GM21367 (cell line): ENCODE measurements around the gene LMOD1.
A peak's percentile ranks its signal among the peaks of the same experiment; 100 is the strongest.

Experiments used
- ATAC-seq: cut with Tn5 transposase; IDR thresholded peaks from one replicate; pipeline ENCODE4 v1.9.1; 2021; ENCODE audit not compliant: unreplicated experiment

Gene LMOD1

DNA sequence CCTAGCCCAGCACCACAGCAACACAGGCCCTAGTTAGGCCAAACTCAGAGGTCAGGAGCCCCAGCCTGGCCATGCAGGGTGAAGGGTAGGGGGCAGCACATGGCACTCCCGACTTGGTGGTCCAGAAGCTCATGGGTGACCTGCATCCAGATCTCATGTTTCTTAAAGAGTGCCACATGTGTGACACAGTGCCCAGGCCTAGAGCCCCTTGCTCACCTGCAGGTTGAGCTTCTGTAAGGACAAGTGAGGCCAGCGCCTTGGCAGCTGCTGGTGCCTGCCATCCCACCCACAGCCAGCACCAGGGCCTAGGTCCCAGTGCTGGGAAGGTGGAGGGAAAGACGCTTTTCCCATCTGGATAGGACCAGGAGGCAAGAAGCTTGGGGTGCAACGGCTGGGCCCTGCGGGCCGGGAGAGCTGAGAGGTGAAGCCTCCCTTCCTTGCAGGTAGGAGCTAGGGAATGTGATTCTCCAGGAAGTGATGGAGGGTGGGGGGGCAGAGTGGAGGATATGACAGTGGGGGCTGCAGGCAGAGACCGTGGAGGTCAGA is 51.2 kb downstream of the LMOD1 start:
- no peak for ATAC-seq

DNA sequence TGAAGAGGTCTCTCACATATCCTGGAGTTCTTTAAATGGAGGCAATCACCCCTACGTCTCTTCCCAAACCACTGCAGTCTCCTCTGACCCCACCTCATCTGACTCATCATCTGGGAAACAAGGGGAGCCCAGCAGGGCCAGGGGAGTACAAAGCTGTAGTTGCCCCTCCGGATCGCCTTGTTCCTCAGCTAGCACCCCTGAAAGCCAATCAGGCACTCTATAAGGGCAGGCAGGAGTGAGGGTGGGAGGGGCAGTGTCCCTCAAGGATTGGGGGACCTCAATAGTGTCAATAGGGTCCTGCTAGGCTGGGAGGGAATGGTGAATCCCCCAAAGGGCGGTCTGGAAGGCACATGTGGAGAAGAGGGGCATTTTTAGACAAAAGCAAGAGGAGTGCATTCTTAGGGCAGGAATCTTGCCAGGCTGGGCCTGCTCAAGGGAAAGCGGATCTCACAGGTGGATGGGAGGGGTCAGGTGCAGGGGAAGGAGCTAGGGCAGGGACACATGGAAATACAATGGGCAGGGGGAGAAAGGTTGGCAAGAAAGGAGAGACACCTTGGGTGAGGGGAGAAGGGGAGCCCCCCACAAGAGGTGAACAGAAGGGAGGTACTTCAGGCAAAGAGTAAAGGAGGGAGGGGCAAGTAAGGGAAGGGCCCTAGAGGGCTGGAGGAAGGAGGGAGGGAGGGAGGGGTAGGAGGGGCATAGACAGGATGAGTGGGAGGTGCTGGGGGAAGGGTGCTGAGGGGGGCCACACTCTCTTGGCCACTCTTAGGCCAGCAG is 51.8 kb downstream of the LMOD1 start:
- no peak for ATAC-seq

DNA sequence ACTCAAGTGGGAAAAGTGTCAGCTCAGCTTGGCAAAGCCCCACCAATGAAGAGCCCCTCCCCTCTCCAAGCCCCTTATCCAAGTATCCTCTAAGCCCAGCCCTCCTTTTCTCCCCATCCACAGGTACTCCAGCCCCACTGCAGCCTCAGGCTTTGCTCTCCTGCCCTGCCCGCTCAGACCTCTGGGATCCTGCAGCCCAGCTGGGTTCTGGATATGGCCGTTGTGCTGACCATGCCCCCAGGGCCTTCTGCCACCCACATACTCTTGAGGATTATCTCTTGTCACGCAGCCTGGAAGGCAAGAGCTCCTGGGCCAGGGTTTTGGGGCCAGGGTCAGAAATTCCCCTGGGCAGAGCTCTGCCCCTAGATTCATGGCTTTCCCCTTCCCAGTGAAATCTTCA is 52.9 kb downstream of the LMOD1 start:
- no peak for ATAC-seq

DNA sequence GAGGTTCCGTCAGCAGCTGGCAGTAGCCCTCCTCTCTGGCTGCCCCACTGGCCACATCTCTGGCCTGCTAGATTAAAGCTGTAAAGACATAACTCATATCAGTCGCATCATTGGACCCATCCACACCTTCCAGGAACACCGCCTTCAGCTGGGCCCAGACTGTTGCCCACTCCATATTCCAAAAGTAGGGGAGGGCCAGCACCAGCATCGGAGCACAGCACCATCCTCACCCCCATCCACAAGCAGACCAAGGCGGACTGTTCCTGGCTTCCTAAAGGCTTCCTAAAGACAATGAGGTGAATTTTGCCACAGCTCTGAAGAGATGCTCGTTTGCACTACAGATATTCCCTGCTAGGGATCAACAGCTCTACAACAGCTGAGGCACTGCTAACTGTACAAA is 54.1 kb downstream of the LMOD1 start:
- ATAC-seq: no peak

DNA sequence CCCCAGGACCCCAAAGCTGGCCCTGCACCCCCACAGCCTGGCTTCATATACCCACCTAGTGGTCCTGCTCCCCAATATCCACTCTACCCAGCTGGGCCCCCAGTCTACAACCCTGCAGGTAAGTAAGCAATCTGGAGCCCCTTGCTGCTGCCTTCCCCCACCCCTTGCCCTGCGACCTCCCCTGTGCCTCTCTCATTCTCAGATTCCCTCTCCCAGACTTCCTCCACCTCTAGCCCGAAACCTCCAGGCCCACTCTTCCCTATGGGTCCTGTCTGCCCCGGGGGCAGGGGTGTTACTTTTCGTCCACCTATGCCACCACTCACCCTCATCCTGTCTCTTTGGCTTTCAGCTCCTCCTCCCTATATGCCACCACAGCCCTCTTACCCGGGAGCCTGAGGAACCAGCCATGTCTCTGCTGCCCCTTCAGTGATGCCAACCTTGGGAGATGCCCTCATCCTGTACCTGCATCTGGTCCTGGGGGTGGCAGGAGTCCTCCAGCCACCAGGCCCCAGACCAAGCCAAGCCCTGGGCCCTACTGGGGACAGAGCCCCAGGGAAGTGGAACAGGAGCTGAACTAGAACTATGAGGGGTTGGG is 54.8 kb downstream of the LMOD1 start:
- no peak for ATAC-seq

DNA sequence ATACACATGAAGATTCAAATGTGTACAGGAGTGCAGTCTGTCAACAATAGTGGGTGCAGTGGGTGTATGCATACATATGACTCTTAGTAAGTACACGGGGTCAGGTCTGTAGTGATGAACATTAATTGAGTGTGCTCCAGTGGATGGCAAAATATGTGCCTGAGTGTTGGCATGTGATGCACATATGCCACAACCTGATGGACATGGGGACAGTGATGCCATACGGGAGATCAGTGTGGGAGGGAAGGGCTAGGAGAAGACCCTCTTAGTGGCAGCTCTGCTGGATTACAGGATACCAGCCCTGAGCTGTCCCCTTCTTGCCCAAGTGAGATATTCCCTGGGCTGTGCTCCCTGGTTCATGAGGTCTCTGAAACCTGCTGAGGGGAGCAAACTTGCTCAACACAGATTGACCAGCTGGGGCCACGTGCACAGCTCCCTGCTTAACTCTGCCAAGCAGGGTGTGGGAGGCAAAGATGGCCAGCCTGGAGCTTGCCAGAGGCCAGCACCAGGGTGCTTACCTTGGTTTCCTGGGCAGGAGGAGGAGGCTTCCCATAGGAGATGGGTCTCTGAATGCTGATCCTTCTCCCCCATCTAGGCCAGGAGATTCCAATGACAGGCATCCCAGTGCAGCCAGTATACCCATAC is 55.4 kb downstream of the LMOD1 start:
- no peak for ATAC-seq

DNA sequence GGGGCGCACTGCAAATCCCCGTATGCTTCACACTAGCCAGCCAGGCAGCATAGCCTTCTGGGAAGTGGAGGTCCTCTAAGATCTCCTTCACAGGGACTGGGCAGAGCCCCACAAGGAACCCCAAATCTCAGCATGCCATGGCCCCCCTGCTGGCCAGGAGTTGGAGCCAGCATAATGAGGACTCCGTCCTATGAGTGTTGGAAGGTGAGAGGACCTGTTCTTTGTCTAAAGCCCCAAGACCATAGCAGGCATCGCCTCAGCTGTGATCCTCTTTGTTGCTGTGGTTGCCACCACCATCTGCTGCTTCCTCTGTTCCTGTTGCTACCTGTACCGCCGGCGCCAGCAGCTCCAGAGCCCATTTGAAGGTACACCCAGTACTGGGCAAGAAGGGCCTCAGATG is 56.1 kb downstream of the LMOD1 start:
- no peak for ATAC-seq

DNA sequence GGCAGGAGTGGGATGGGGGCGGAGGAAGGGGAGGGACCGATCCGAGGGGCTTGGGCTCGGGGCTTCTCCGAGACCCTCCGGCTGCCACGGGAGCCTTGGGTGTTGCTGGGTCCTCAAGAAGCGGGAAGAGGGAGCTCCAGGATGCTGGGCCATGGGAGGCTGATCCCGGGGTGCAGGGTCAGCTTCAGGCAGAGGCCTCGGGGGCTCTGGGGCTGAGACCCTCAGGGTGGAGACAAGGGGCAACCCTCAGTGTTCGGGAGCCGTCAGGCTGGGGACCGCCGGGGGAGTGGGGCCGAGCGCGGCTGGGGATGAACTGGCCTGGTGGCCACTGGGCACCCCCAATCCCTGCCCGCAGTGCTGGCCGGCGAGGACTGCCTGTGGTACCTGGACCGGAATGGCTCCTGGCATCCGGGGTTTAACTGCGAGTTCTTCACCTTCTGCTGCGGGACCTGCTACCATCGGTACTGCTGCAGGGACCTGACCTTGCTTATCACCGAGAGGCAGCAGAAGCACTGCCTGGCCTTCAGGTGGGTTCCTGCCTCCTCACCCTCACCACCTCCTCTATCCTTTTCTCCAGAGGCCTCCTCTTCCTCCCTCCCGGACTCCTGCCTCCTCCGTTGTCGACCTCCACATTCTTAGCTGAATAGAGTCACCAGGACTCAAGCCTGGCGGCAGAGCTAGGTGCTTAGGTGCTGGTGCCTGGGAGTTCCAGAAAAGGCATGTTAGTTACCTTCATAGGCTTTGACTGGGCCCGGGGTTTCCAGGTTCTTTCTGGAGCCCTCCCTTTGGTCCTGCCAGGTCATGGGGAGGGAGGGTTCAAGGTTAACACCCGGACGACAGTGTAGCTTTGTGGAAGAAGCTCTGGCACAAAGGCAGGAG is 57.0 kb downstream of the LMOD1 start:
- ATAC-seq: no peak

DNA sequence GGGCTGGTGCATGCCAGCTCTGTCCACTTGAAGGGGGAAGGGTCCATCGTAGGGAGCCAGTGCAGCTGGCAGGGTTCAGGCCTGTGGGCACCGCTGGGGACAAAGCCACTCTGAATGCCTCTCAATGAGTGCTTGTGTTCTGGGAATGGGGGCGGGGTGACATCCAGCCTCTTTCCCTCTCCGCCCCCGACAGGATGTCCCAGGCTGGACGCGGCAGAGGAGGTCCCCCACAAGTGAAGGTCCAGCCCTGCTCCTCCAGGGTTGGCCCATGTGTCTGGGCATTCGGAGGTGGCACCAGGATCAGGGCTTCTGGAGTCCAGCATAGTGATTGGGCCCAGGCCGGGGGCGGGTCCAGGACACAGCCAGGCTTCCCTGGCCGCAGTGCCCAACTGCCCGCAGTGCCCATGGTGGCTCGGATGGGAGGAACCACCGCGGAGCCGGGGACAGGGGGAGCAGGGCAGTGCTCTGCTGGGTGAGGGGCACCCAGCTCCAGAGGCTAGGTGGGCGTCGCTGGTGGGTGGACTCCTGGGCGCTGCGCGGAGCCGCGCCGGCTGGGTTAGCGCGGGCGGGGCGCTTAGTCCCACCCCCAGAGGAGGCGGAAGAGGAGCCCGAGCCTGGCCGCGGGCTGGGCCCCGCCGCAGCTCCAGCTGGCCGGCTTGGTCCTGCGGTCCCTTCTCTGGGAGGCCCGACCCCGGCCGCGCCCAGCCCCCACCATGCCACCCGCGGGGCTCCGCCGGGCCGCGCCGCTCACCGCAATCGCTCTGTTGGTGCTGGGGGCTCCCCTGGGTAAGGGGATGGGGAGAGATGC is 57.9 kb downstream of the LMOD1 start, which contains the start of gene SHISA4:
SHISA4 (plus strand) TSS at position 617 of the 808 bp plus-strand sequence; CDS start at position 714, 97 bp downstream.
- no peak for ATAC-seq

DNA sequence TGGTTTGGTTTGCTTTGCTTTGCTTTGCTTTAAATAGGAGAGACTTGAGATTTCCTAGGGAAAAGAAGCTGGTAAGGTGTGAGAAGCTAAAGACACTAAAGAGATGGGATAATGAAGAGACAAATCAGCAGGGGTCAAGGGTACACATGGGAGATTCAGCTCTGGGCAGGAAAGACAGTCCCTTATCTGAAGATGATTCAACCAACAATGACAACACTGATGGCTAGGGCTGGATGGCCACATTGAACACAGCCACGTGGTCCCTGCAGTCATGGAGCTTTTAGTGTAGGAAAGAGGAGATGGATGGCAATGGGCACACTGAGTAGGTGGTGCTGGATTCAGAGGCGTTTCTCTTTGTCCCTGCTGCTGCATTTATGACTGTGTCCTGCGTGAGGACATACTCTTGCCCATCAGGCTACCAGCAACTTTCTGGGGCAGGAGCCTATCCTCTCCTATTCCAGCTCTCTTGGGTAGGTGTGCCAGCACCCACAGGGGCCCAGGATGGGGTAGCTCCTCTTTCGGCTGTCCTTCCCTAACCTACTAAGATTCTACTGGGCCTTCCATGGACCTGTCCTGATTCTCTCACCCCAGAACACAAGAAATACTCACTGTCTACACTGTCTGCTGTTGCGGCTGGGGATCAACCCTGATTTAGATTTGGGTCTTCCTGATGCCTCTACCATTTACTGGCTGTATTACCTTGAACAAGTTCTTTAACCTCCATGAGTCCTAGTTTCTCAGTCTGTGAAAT is 59.1 kb downstream of the LMOD1 start:
- ATAC-seq: no peak

DNA sequence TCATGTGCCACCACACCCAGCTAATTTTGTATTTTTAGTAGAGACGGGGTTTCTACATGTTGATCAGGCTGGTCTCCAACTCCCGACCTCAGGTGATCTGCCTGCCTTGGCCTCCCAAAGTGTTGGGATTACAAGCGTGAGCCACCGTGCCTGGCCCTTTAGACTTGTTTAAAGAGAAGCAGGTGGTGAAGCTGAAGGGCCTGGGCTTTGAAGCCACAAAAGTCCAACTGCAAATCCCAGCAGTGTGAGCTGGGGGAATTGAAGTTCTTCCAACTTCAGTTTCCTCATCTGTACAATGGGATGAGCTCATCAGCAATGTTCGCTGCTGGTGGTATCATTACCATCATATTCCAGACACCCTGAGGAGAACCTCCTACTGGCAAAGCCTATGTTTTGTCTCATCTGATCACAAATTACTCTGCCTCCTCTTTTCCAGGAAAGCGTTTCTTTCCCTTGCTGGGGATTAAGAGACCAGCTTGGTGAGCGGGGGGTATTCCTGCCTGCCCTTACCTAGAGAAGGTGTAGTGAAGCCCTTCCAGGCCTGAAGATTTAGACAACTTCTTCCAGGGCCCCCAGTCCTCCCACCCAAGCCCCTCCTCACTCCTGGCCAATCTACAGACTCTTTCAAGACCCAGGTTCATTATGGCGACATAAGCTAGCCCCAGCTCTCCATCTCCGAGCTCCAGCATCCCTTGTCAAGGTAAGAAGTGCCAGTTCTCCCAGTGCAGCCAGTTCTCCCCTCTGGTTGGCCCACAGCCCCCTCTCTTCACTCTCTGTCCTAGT is 60.1 kb downstream of the LMOD1 start:
- no peak for ATAC-seq

DNA sequence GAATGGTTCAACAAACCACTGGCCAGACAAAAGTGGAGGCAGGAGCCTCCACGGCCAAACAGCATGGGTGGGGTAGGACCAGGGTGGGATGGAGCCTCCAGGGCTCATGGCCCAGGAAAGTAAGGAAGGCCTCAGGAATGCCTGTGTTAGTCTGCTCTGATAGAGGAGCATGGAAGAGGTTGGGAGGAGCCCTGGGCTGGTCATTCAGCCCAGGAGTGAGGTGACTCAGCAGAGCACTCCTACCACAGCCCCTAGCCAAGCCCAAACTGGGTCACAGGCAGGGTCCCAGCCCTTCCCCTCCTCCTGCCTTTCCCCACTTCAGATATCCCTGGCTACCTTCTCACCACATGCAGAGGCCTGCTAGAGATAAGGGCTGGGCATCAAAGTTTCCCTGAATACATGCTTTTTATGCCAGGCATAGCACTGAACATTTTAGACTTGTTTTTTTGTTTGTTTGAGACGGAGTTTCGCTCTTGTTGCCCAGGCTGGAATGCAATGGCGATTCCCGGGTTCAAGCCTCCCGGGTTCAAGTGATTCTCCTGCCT is 60.7 kb downstream of the LMOD1 start:
- ATAC-seq: no peak

DNA sequence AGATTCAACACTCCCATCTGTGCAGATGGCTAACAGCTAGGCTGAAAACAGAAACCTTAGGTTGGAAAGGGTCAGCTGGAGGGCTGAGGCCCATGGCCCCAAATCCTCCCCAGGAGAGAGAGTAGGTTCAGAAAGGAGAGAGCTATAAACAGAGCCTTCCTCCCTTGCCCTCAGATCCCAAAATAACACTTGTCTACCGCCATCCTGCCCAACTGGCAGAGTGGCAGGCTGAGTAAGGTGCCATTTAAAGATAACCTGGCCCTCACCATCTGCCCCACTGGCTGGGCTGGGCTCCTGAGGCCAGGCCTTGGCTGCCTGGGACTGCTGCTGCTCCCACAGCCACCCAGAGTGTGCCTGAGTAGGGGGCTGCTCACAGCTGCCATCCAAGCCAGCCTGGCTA is 61.9 kb downstream of the LMOD1 start:
- ATAC-seq: no peak

DNA sequence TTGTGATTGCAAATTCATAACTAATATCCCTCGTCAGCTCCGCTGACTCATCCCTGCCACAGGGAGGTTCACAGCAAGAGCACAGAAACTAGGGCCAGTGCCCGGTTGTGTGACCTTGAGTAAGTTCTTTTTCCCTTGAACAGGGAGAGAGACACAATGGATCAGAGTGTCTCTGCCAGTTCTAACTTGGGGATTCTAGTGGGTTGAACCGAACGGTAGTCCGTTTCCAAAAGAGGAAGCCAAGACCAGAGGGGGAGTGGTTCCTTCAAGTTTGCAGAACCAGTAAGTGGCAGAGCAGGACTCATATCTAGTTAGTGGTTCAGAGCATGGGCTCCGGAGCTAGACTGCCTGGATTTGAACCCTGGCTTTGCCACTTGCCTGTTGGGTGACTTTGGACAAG is 62.6 kb downstream of the LMOD1 start:
- no peak for ATAC-seq

DNA sequence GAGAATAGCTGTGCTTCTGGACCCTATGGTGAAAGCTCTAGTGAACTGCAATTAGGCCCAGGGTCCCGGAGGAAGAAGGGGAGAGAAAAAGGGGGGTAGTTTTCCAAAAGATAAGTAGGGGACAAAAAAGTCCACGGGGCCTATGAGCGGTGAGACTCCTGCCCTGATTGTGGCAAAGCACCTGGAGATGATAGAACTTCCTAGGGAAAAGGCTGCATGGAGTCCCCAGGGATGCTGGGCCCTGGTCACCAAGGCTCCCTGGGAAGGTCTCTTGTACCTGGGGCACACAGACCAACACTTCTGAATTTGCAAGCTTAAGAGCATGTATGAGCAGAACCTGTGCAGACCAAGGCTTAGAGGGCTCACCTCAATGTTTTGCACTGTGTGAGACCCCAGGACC is 63.1 kb downstream of the LMOD1 start:
- no peak for ATAC-seq

DNA sequence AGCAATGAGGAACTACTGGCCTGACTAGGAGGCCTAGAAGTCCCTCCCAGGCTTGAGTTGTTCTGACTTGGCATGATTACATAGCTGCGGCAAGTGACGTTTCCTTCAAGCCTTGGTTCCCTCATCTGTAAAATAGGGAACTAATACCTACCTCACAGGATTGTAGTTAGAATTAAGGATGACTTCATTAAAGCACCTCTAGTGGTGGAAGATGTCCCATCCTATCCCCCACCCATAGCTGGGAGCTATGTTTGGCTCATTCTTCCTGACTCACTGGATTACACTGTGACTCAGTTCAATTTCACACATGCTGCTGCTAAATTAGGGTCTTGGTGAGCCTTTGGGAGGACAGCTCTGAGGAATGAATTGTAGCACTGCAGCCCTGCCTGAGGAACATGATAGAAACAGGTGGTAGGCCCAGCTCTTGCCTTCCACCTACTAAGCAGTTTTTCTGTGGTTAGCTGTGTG is 63.6 kb downstream of the LMOD1 start:
- ATAC-seq: peak; percentile 48

DNA sequence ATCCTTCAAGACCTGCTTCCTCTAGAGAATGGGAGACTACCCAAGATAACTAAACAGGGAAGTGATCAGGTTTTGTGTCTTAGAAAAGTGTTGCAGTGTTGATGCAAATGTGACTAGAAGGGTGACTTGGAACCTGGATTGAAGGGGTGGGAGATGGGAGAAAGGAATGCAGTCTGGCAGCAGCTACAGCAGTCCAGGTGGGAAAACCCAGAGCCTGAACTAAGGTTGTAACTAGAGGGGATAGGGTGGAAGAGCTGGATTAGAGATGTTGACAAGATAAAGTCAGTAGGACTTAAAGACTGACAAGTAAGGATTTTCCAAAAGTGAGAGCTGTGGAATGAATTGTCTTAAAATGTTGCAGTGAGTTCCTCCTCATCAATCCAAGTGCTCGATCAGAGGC is 64.7 kb downstream of the LMOD1 start:
- ATAC-seq: no peak

DNA sequence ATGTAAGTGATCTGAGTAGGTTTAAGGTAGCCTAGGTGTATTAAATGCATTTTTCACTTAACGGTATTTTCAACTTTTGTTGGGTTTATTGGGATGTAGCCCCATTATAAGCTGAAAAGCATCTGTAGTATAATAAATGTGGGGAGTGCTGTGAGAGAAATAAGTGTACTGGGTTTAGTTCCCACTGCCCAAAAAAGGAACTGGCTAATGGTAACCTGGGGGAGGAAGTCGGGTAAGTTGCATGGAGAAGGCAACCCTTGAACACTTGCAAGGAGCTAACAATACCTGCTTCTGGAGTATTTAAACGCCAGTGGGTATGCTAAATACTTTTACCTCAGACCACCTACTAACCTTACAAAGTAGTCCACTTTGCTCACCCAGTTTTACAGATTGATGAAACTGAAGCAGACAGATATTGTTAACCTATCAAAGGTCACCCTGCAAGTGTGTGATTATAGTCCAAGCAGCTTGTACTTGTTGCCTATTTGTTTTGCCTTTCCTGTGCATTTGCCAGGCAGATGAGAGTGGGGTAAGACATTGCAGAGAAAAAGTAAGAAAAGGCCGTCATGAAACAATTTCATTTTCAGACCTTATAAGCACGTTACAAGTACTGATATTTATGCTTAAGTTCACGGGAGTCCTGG is 65.3 kb downstream of the LMOD1 start:
- ATAC-seq: no peak
